ENCODE results near the gene XDH. TPM values are rescaled to one million over a fixed set of nuclear protein-coding genes. Genes with fewer than 3 reads are reported as not detected.

XDH gene
- total RNA-seq, 1 experiment from 2014 or later = 0.68 TPM

- in situ Hi-C loops (cut with HindIII; ENCODE audit: low pct_unique_long_range_greater_than_20kb, low sequenced_read_pairs) = no loop called here
- DNase-seq (ENCODE audit: low read depth) = no peak
Measured at GRCh38 chr2:31406593-31407385, 7.8 kb downstream of the XDH start.

- in situ Hi-C loops (cut with HindIII; ENCODE audit: low pct_unique_long_range_greater_than_20kb, low sequenced_read_pairs) = no loop called here
- no peak for DNase-seq (ENCODE audit: low read depth)
Measured at GRCh38 chr2:31404827-31405226, 9.7 kb downstream of the XDH start.

- DNase-seq (ENCODE audit: low read depth) = no peak
- in situ Hi-C loops (cut with HindIII; ENCODE audit: low pct_unique_long_range_greater_than_20kb, low sequenced_read_pairs) = no loop called here
Measured at GRCh38 chr2:31404302-31404701, 10.2 kb downstream of the XDH start.

- DNase-seq (ENCODE audit: low read depth) = no peak
- in situ Hi-C loops (cut with HindIII; ENCODE audit: low pct_unique_long_range_greater_than_20kb, low sequenced_read_pairs) = no loop called here
Measured at GRCh38 chr2:31402388-31402787, 12.2 kb downstream of the XDH start.

GRCh38 chr2:31401580-31401979 is 13.0 kb downstream of the XDH start:
- peak; percentile 96 for DNase-seq (ENCODE audit: low read depth)
- in situ Hi-C loops (cut with HindIII; ENCODE audit: low pct_unique_long_range_greater_than_20kb, low sequenced_read_pairs) = no loop called here

- in situ Hi-C loops (cut with HindIII; ENCODE audit: low pct_unique_long_range_greater_than_20kb, low sequenced_read_pairs) = no loop called here
Measured at GRCh38 chr2:31398881-31399280, 15.7 kb downstream of the XDH start.

GRCh38 chr2:31397094-31397493 is 17.4 kb downstream of the XDH start:
- in situ Hi-C loops (cut with HindIII; ENCODE audit: low pct_unique_long_range_greater_than_20kb, low sequenced_read_pairs) = no loop called here
- DNase-seq (ENCODE audit: low read depth) = no peak

More at GRCh38 chr2:31398881-31399280, 15.7 kb downstream of the XDH start:
- DNase-seq (ENCODE audit: low read depth) = no peak

- DNase-seq (ENCODE audit: low read depth) = no peak
- in situ Hi-C loops (cut with HindIII; ENCODE audit: low pct_unique_long_range_greater_than_20kb, low sequenced_read_pairs) = no loop called here
Measured at GRCh38 chr2:31390324-31390723, 24.2 kb downstream of the XDH start.

GRCh38 chr2:31388736-31389135 is 25.8 kb downstream of the XDH start:
- in situ Hi-C loops (cut with HindIII; ENCODE audit: low pct_unique_long_range_greater_than_20kb, low sequenced_read_pairs) = no loop called here
- DNase-seq (ENCODE audit: low read depth) = no peak

GRCh38 chr2:31387850-31388249 is 26.7 kb downstream of the XDH start:
- DNase-seq (ENCODE audit: low read depth) = no peak
- in situ Hi-C loops (cut with HindIII; ENCODE audit: low pct_unique_long_range_greater_than_20kb, low sequenced_read_pairs) = no loop called here

- in situ Hi-C loops (cut with HindIII; ENCODE audit: low pct_unique_long_range_greater_than_20kb, low sequenced_read_pairs) = no loop called here
- DNase-seq (ENCODE audit: low read depth) = no peak
Measured at GRCh38 chr2:31386648-31387047, 27.9 kb downstream of the XDH start.

- in situ Hi-C loops (cut with HindIII; ENCODE audit: low pct_unique_long_range_greater_than_20kb, low sequenced_read_pairs) = no loop called here
- DNase-seq (ENCODE audit: low read depth) = no peak
Measured at GRCh38 chr2:31386172-31386571, 28.4 kb downstream of the XDH start.

GRCh38 chr2:31384771-31385276 is 29.7 kb downstream of the XDH start:
- peak; percentile 67 for DNase-seq (ENCODE audit: low read depth)
- in situ Hi-C loops (cut with HindIII; ENCODE audit: low pct_unique_long_range_greater_than_20kb, low sequenced_read_pairs) = no loop called here

GRCh38 chr2:31384351-31384750 is 30.2 kb downstream of the XDH start:
- DNase-seq (ENCODE audit: low read depth) = peak; percentile 20
- in situ Hi-C loops (cut with HindIII; ENCODE audit: low pct_unique_long_range_greater_than_20kb, low sequenced_read_pairs) = no loop called here

GRCh38 chr2:31383471-31384153 is 30.9 kb downstream of the XDH start:
- no peak for DNase-seq (ENCODE audit: low read depth)
- in situ Hi-C loops (cut with HindIII; ENCODE audit: low pct_unique_long_range_greater_than_20kb, low sequenced_read_pairs) = no loop called here

- DNase-seq (ENCODE audit: low read depth) = no peak
- in situ Hi-C loops (cut with HindIII; ENCODE audit: low pct_unique_long_range_greater_than_20kb, low sequenced_read_pairs) = no loop called here
Measured at GRCh38 chr2:31382452-31383120, 32.0 kb downstream of the XDH start.

- DNase-seq (ENCODE audit: low read depth) = no peak
- in situ Hi-C loops (cut with HindIII; ENCODE audit: low pct_unique_long_range_greater_than_20kb, low sequenced_read_pairs) = no loop called here
Measured at GRCh38 chr2:31381601-31382000, 32.9 kb downstream of the XDH start.

- in situ Hi-C loops (cut with HindIII; ENCODE audit: low pct_unique_long_range_greater_than_20kb, low sequenced_read_pairs) = no loop called here
Measured at GRCh38 chr2:31380243-31380642, 34.3 kb downstream of the XDH start.

GRCh38 chr2:31379747-31380146 is 34.8 kb downstream of the XDH start:
- in situ Hi-C loops (cut with HindIII; ENCODE audit: low pct_unique_long_range_greater_than_20kb, low sequenced_read_pairs) = no loop called here
- DNase-seq (ENCODE audit: low read depth) = no peak

More at GRCh38 chr2:31380243-31380642, 34.3 kb downstream of the XDH start:
- no peak for DNase-seq (ENCODE audit: low read depth)

Data from Caki2 (cell line).